ENCODE measurements around the gene USP3. TPM values are rescaled to one million over a fixed set of nuclear protein-coding genes. Genes with fewer than 3 reads are reported as not detected.

Gene USP3
- total and polyA plus RNA-seq, 2 donors (not counting 1 experiment from before 2014, with no cell fraction given): 43.4 to 152 TPM

DNA sequence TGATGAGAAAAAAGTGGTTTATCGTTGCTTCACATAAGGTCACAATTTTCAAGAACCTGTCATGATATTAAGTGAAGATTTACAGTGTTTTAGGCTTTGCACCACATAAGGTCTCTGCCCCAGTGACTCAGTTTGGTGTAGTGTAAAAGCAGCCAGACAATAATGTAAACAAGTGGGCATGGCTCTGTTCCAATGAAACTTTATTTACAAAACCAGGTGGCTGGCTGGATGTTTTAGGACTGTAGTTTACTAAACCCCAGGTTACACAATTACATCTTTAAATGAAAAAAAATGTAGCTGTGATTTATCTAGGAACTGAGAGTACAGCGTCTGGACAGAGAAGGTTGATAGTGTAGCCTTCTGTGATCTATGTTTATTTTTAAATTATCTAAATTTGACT, 83.1 kb downstream of the USP3 start:
- no peaks in the 10 kb centered on the region for H4K20me1 ChIP-seq (ENCODE audit: control insufficient read depth, insufficient read depth, low read length, poor library complexity, severe bottlenecking)
- H2AFZ ChIP-seq (ENCODE audit: insufficient read depth, low read depth, low read length, poor library complexity, severe bottlenecking): no peak overlapping the region
- no peak for TF ChIP-seq EZH2 (IDR thresholded peaks at IDR 0.05; ENCODE audit: borderline replicate concordance, insufficient read depth, low read depth, low read length, poor library complexity, severe bottlenecking)
- TF ChIP-seq, protein P1, sequence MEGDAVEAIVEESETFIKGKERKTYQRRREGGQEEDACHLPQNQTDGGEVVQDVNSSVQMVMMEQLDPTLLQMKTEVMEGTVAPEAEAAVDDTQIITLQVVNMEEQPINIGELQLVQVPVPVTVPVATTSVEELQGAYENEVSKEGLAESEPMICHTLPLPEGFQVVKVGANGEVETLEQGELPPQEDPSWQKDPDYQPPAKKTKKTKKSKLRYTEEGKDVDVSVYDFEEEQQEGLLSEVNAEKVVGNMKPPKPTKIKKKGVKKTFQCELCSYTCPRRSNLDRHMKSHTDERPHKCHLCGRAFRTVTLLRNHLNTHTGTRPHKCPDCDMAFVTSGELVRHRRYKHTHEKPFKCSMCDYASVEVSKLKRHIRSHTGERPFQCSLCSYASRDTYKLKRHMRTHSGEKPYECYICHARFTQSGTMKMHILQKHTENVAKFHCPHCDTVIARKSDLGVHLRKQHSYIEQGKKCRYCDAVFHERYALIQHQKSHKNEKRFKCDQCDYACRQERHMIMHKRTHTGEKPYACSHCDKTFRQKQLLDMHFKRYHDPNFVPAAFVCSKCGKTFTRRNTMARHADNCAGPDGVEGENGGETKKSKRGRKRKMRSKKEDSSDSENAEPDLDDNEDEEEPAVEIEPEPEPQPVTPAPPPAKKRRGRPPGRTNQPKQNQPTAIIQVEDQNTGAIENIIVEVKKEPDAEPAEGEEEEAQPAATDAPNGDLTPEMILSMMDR (IDR thresholded peaks at IDR 0.05): no peak
- H3K9me3 ChIP-seq (ENCODE audit: control extremely low read depth in 1 of 3, control insufficient read depth in 2 of 3, insufficient read depth in 1 of 3, low read length in 2 of 3): no peaks in the 10 kb centered on the region
- H3K9ac ChIP-seq (ENCODE audit: low read length): no peak overlapping the region
- H3K27me3 Mint-ChIP-seq: no peaks in the 10 kb centered on the region
- POLR2A ChIA-PET: no interaction called here
- no peaks in the 10 kb centered on the region for H3K9me3 Mint-ChIP-seq (ENCODE audit: insufficient read depth)
- H3K79me2 ChIP-seq (ENCODE audit: control insufficient read depth, insufficient read depth, low read length): no peaks in the 10 kb centered on the region
- no peak overlapping the region for H3K27ac ChIP-seq (ENCODE audit: low read length in 2 of 2)
- CTCF ChIA-PET: no interaction called here
- H3K4me1 ChIP-seq (ENCODE audit: control insufficient read depth in 2 of 2, insufficient read depth in 2 of 2, low read length in 2 of 2): peaks cover 0 to 3% of the 10 kb centered on the region in 2 donors
- no peak for ATAC-seq (ENCODE audit: low read depth)
- no peaks in the 10 kb centered on the region for H3K27me3 ChIP-seq (replicated peaks in 1 of 4; ENCODE audit: control extremely low read depth in 1 of 4, control insufficient read depth in 3 of 4, insufficient read depth in 4 of 4, low read length in 3 of 4)
- H3K27ac Mint-ChIP-seq: no peak overlapping the region
- DNase-seq: no peak
- intact Hi-C loops (cut with micrococcal nuclease): no loop called here
- H3K36me3 ChIP-seq (replicated peaks in 1 of 2; ENCODE audit: control extremely low read depth in 1 of 2, control insufficient read depth in 1 of 2, extremely low read depth in 1 of 2, insufficient read depth in 2 of 2, low read length in 1 of 2): peaks cover 4 to 79% of the 10 kb centered on the region in 2 experiments
- H3K4me3 Mint-ChIP-seq: no peak overlapping the region
- H3K4me2 ChIP-seq (replicated peaks; ENCODE audit: low read depth, low read length, poor library complexity, severe bottlenecking): no peak overlapping the region
- peaks cover 7% of the 10 kb centered on the region for H3K4me1 Mint-ChIP-seq
- 100% methylated on average over 1 of the region's 2 CpGs for WGBS (ENCODE audit: insufficient coverage)
- H3K4me3 ChIP-seq (ENCODE audit: control extremely low read depth in 1 of 5, extremely low read depth in 1 of 5, insufficient read depth in 1 of 5, low read depth in 2 of 5, low read length in 4 of 5): no peak overlapping the region

GRCh38 chr15:63588826-63589225, 84.4 kb downstream of the USP3 start:
- Mint-ChIP-seq H3K27me3 (no peaks in the 10 kb centered on the region), H3K4me1 (peaks cover 15% of the 10 kb centered on the region), H3K4me3 (no peak overlapping the region), H3K27ac (peak overlapping the region; percentile 26), H3K9me3 (ENCODE audit: insufficient read depth) (no peaks in the 10 kb centered on the region)
- Histone ChIP-seq H3K79me2 (ENCODE audit: control insufficient read depth, insufficient read depth, low read length) (no peaks in the 10 kb centered on the region), H3K9me3 (ENCODE audit: control extremely low read depth in 1 of 3, control insufficient read depth in 2 of 3, insufficient read depth in 1 of 3, low read length in 2 of 3) (no peaks in the 10 kb centered on the region), H3K4me3 (ENCODE audit: control extremely low read depth in 1 of 5, extremely low read depth in 1 of 5, insufficient read depth in 1 of 5, low read depth in 2 of 5, low read length in 4 of 5) (no peak overlapping the region), H3K36me3 (replicated peaks in 1 of 2; ENCODE audit: control extremely low read depth in 1 of 2, control insufficient read depth in 1 of 2, extremely low read depth in 1 of 2, insufficient read depth in 2 of 2, low read length in 1 of 2) (peaks cover 4 to 76% of the 10 kb centered on the region in 2 experiments), H3K27ac (ENCODE audit: low read length in 2 of 2) (no peak overlapping the region), H2AFZ (ENCODE audit: insufficient read depth, low read depth, low read length, poor library complexity, severe bottlenecking) (no peak overlapping the region), H3K9ac (ENCODE audit: low read length) (no peak overlapping the region), H4K20me1 (ENCODE audit: control insufficient read depth, insufficient read depth, low read length, poor library complexity, severe bottlenecking) (no peaks in the 10 kb centered on the region), H3K4me1 (ENCODE audit: control insufficient read depth in 2 of 2, insufficient read depth in 2 of 2, low read length in 2 of 2) (peaks cover 0 to 10% of the 10 kb centered on the region in 2 donors), H3K4me2 (replicated peaks; ENCODE audit: low read depth, low read length, poor library complexity, severe bottlenecking) (no peak overlapping the region), H3K27me3 (replicated peaks in 1 of 4; ENCODE audit: control extremely low read depth in 1 of 4, control insufficient read depth in 3 of 4, insufficient read depth in 4 of 4, low read length in 3 of 4) (no peaks in the 10 kb centered on the region)
- intact Hi-C loops (cut with micrococcal nuclease): no loop called here
- CTCF ChIA-PET: no interaction called here
- DNase-seq: no peak
- 97% methylated on average over 5 of the region's 6 CpGs for WGBS (ENCODE audit: insufficient coverage)
- TF ChIP-seq, protein P1 (IDR thresholded peaks at IDR 0.05): no peak
- TF ChIP-seq EZH2 (IDR thresholded peaks at IDR 0.05; ENCODE audit: borderline replicate concordance, insufficient read depth, low read depth, low read length, poor library complexity, severe bottlenecking): no peak
- ATAC-seq (ENCODE audit: low read depth): no peak
- POLR2A ChIA-PET: no interaction called here

All from B cell (primary cell).